OCI-LY1 (cell line): ENCODE data around the gene STK24.

Source experiments
- EZH2 ChIP-seq: fragments of 200-600 bp; sonication (generic), shearing (Covaris generic); IDR thresholded peaks from 2 replicates; pipeline ENCODE4 v1.8.0; 2017; ENCODE audit warnings: borderline replicate concordance, mixed run types, mild to moderate bottlenecking, antibody characterized with exemption, low read length, moderate library complexity, mixed read lengths
- TF ChIP-seq, protein P1 (sequence below): fragments of 200-600 bp; sonication (generic), shearing (Covaris generic); IDR thresholded peaks from 2 replicates; pipeline ENCODE4 v1.5.1; 2017; ENCODE audit warnings: mild to moderate bottlenecking, antibody characterized with exemption, low read length, moderate library complexity, mixed read lengths

DNA sequence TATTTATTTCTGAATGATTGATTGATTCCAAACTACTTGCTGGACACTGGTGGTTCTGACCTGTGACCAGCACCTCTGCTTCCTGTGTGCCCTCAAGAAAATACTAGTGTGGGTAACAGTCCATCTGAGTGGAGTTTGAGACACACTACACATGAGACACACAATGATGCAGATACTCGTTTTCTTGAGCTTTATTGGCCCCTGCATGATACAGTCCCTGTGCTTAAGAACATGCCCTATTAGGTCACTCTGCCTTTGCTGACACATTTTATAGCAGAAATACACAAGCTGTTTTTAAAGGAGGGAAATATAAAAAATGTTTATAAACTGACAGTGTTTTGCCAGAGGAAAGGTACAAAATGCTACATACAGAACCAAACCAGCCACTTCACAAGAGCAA, 126.9 kb downstream of the STK24 start:
- TF ChIP-seq, protein P1, sequence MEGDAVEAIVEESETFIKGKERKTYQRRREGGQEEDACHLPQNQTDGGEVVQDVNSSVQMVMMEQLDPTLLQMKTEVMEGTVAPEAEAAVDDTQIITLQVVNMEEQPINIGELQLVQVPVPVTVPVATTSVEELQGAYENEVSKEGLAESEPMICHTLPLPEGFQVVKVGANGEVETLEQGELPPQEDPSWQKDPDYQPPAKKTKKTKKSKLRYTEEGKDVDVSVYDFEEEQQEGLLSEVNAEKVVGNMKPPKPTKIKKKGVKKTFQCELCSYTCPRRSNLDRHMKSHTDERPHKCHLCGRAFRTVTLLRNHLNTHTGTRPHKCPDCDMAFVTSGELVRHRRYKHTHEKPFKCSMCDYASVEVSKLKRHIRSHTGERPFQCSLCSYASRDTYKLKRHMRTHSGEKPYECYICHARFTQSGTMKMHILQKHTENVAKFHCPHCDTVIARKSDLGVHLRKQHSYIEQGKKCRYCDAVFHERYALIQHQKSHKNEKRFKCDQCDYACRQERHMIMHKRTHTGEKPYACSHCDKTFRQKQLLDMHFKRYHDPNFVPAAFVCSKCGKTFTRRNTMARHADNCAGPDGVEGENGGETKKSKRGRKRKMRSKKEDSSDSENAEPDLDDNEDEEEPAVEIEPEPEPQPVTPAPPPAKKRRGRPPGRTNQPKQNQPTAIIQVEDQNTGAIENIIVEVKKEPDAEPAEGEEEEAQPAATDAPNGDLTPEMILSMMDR, result no peak
- no peak for TF ChIP-seq EZH2
